Measurements from ENCODE around the gene POU4F2.
A peak's percentile ranks its signal among the peaks of the same experiment; 100 is the strongest.
"Not testable (repeated sequence)": the region's sequence is repeated elsewhere in the genome, so short reads cannot be mapped to it uniquely, and the experiment has no call there.

Gene POU4F2

GRCh38 chr4:146654687-146655520 lies 16.2 kb downstream of the POU4F2 start:
- peak in 1 of 2 experiments; percentile 35 for DNase-seq

GRCh38 chr4:146655521-146655856 lies 16.8 kb downstream of the POU4F2 start:
- no peak for DNase-seq

GRCh38 chr4:146661367-146661766 lies 22.7 kb downstream of the POU4F2 start:
- DNase-seq: no peak

GRCh38 chr4:146663968-146664311 lies 25.2 kb downstream of the POU4F2 start:
- DNase-seq: not testable (repeated sequence)

DNA sequence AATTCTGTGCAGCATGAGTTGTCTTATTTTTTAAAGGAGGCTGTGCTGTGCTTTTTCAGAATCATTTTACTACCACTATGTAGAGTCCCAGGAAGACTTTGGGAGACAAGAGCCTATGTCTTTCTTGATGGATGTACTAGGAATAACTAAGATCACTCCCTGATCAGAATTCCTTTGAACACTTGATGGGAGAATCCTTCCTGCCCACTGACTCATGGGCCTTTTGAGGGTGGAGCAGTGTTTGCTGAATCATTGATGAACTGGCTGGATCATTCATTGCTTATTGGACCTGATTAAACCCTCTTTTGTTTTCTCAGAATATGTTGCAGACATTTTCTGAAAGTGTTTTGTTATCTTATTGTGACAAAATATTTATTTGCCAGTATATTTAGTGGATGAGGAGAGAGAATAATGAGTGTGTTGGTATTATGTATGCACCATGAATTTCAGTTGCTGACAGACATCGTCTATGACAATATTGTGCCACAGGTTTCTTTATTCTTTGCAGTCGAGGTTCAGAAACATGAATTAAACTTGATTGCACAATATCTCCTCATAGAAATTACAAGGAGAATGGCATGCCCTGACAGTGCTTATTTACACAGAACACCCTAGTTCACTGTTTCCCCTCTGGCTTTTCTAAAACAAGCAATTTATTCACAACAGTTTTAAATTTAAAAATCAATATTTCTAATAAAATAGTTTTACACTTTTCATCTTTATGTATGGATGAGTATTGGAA lies 36.3 kb downstream of the POU4F2 start:
- no peak for DNase-seq
